HG03432 (cell line): ENCODE results near the gene CACNA2D1.

ENCODE experiments used
- ATAC-seq: cut with Tn5 transposase; IDR thresholded peaks from one replicate; pipeline ENCODE4 v1.9.1; 2021; ENCODE audit warnings: mild to moderate bottlenecking, moderate library complexity; ENCODE audit not compliant: unreplicated experiment

The CACNA2D1 gene

GRCh38 chr7:82443547-82444219 is at the start of gene CACNA2D1:
TSS of gene CACNA2D1 (minus strand) at chr7:82443777.
- ATAC-seq: peak; percentile 58

GRCh38 chr7:82481499-82482097 is 38.0 kb upstream of the CACNA2D1 start:
- ATAC-seq: peak; percentile 81

GRCh38 chr7:82477733-82478515 is 34.3 kb upstream of the CACNA2D1 start:
- no peak for ATAC-seq

- ATAC-seq: no peak
Measured at GRCh38 chr7:82472966-82473365, 29.4 kb upstream of the CACNA2D1 start.

- no peak for ATAC-seq
Measured at GRCh38 chr7:82471351-82472020, 27.9 kb upstream of the CACNA2D1 start.

GRCh38 chr7:82469207-82469606 is 25.6 kb upstream of the CACNA2D1 start:
- no peak for ATAC-seq

GRCh38 chr7:82468435-82468834 is 24.9 kb upstream of the CACNA2D1 start:
- no peak for ATAC-seq

GRCh38 chr7:82467020-82467419 is 23.4 kb upstream of the CACNA2D1 start:
- no peak for ATAC-seq

GRCh38 chr7:82464372-82464771 is 20.8 kb upstream of the CACNA2D1 start:
- ATAC-seq: no peak

GRCh38 chr7:82455295-82455694 is 11.7 kb upstream of the CACNA2D1 start:
- no peak for ATAC-seq

GRCh38 chr7:82450759-82451158 is 7.2 kb upstream of the CACNA2D1 start:
- no peak for ATAC-seq

GRCh38 chr7:82449910-82450309 is 6.3 kb upstream of the CACNA2D1 start:
- no peak for ATAC-seq

GRCh38 chr7:82446897-82447296 is 3.3 kb upstream of the CACNA2D1 start:
- no peak for ATAC-seq

GRCh38 chr7:82445271-82445670 is 1.7 kb upstream of the CACNA2D1 start:
- ATAC-seq: no peak

GRCh38 chr7:82444220-82444909 is 788 bp upstream of the CACNA2D1 start:
- peak; percentile 20 for ATAC-seq

GRCh38 chr7:82443036-82443546 is 486 bp downstream of the CACNA2D1 start:
- peak; percentile 31 for ATAC-seq

GRCh38 chr7:82442492-82443035 is 1.0 kb downstream of the CACNA2D1 start:
- ATAC-seq: no peak

GRCh38 chr7:82441669-82442478 is 1.7 kb downstream of the CACNA2D1 start:
- ATAC-seq: no peak

GRCh38 chr7:82438521-82438920 is 5.1 kb downstream of the CACNA2D1 start:
- no peak for ATAC-seq
